Measurements from ENCODE around the gene SYPL1.

DNA sequence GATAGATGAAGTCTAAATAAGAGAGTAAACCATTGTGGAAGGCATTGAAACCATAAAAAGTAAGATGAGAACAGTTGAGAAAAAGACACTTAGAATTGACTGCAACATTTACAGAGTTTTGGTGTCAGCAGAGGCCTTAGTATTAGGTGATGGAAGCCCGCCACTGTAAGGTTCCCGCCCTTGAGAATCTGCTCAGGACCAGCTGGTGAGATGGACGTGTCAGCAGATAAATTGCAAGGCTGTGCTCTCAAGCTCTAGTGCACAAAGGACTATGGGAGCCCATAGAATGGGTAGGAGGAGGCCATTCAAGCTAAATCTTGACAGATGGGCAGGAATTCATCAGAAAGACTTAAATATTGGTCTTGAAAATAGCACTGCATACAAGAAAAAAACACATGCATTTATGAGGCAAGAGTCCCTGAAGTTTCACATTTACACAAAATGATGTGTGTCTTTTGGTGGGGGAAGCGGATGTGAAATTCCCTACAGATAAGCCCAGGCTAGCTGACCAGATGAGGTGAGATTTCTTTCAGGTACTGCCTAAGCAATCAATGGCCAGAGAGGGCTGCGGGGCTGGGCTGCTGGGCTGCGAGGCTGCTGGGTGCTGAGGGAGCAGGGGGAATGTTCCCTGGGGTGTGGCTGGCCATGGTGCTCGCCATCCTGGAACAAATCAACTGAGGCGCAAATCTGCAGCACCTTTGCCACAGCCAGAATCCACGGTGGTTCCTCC is 42.5 kb downstream of the SYPL1 start:
- TF ChIP-seq TARDBP (IDR thresholded peaks at IDR 0.05), result no peak
- TF ChIP-seq ARNT (IDR thresholded peaks at IDR 0.05), result no peak

Data from HEK293T (cell line).